Measurements from ENCODE around the gene NAP1L5.

The NAP1L5 gene

DNA sequence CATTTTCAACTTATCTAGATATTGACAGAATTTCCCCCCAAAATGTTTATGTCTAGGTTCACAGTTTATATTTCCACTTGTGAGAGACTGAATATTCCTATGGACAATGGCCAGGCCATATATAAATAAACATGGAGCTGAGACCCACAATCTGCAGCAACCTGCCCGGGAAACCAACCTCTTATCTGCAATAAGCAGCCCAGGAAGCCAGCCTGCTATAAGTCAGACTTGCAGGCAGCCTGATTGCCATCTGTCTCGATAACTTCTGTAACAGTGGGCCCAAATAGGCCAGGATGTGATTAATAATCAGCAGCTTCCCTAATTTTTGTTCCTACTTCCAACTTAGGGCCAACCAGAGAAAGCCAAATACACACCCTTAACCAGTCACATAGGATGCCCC is 5.2 kb upstream of the NAP1L5 start:
- Histone ChIP-seq H3K27ac (ENCODE audit: low read length) (no peak overlapping the region), H3K36me3 (ENCODE audit: control insufficient read depth in 2 of 2, insufficient read depth in 2 of 2, low read length in 2 of 2) (peaks cover 8 to 11% of the 10 kb centered on the region in 2 donors), H3K27me3 (ENCODE audit: control insufficient read depth in 1 of 2, insufficient read depth in 2 of 2, low read length in 2 of 2) (no peaks in the 10 kb centered on the region), H3K4me3 (ENCODE audit: low read length in 2 of 2) (no peak overlapping the region), H3K4me1 (ENCODE audit: control insufficient read depth, insufficient read depth, low read length) (peaks cover 11% of the 10 kb centered on the region), H3K9me3 (ENCODE audit: control insufficient read depth in 2 of 2, low read length in 2 of 2) (no peaks in the 10 kb centered on the region), H3K9ac (ENCODE audit: low read length in 2 of 2) (no peak overlapping the region)

DNA sequence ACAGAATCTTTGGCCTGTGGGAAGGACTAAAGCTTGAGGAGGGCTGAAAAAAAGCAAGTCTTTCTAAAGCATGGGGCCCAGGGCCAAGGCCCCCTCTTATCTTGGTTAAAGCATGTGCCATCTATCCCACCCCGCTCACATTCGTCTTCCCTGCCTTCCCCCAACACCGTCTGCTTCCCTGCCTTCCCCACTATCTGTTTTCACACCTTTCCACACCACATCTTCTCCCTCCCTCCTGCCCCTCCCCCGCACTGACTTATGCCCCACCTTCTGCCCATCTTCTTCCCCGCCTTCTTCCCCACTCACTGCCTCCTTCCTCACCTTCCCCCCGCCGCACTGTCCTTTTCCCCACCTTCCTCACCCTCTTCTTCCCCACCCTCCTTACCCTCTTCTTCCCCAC is 890 bp upstream of the NAP1L5 start:
- Histone ChIP-seq H3K4me3 (ENCODE audit: low read length in 2 of 2) (no peak overlapping the region), H3K4me1 (ENCODE audit: control insufficient read depth, insufficient read depth, low read length) (no peaks in the 10 kb centered on the region), H3K9me3 (ENCODE audit: control insufficient read depth in 2 of 2, low read length in 2 of 2) (no peaks in the 10 kb centered on the region), H3K36me3 (ENCODE audit: control insufficient read depth in 2 of 2, insufficient read depth in 2 of 2, low read length in 2 of 2) (peaks cover under 1 to 3% of the 10 kb centered on the region in 2 donors), H3K9ac (ENCODE audit: low read length in 2 of 2) (no peak overlapping the region), H3K27me3 (ENCODE audit: control insufficient read depth in 1 of 2, insufficient read depth in 2 of 2, low read length in 2 of 2) (no peaks in the 10 kb centered on the region), H3K27ac (ENCODE audit: low read length) (no peak overlapping the region)

DNA sequence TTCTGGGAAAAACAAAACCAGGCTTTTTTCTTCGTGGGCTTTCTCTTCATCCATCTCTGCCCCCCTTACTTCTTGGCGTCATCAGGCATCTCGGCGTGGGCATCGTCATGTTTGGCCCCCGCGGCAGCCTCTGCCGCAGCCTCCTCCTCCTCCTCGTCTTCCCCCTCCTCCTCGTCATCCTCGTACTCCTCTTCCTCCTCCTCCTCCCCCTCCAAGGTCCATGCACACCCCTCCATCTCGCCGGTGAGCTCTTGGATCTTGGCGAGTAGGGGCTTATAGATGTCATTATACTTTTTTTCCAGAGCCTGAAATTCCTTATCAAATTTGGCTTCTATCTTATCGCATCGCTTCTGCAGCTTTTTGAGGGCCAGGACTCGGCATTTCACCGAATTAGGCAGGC is 488 bp downstream of the NAP1L5 start:
- no peaks in the 10 kb centered on the region for H3K9me3 ChIP-seq (ENCODE audit: control insufficient read depth in 2 of 2, low read length in 2 of 2)
- H3K9ac ChIP-seq (ENCODE audit: low read length in 2 of 2) = peak overlapping the region; percentile 75 to 79
- H3K4me3 ChIP-seq (ENCODE audit: low read length in 2 of 2) = peak overlapping the region; percentile 78 to 85
- H3K27me3 ChIP-seq (ENCODE audit: control insufficient read depth in 1 of 2, insufficient read depth in 2 of 2, low read length in 2 of 2) = no peaks in the 10 kb centered on the region
- H3K27ac ChIP-seq (ENCODE audit: low read length) = peak overlapping the region; percentile 62
- H3K36me3 ChIP-seq (ENCODE audit: control insufficient read depth in 2 of 2, insufficient read depth in 2 of 2, low read length in 2 of 2) = no peaks in the 10 kb centered on the region
- H3K4me1 ChIP-seq (ENCODE audit: control insufficient read depth, insufficient read depth, low read length) = no peaks in the 10 kb centered on the region

DNA sequence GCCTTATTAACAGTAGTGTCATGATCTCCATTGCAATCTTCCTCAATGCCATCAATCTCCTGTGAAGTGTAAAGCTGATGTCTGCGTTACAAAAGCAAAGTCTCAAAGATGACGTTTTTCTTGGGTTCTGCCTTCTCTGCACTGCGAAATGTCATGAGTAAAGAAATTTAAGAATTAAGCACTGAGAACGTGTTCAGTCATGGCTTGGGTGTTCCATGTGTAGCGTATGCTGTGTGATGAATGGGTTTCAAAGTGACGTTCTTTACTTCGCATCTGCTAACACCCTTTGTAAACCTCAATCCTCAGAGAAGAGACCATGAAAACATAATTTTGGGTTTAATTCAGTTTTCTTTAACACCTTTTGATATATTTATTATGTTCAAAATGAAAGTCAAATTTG is 999 bp downstream of the NAP1L5 start:
- Histone ChIP-seq H3K9me3 (ENCODE audit: control insufficient read depth in 2 of 2, low read length in 2 of 2) (no peaks in the 10 kb centered on the region), H3K36me3 (ENCODE audit: control insufficient read depth in 2 of 2, insufficient read depth in 2 of 2, low read length in 2 of 2) (no peaks in the 10 kb centered on the region), H3K4me3 (ENCODE audit: low read length in 2 of 2) (peak overlapping the region; percentile 78 to 85), H3K4me1 (ENCODE audit: control insufficient read depth, insufficient read depth, low read length) (no peaks in the 10 kb centered on the region), H3K9ac (ENCODE audit: low read length in 2 of 2) (peak overlapping the region in 1 of 2 donors; percentile 79), H3K27me3 (ENCODE audit: control insufficient read depth in 1 of 2, insufficient read depth in 2 of 2, low read length in 2 of 2) (no peaks in the 10 kb centered on the region), H3K27ac (ENCODE audit: low read length) (no peak overlapping the region)

DNA sequence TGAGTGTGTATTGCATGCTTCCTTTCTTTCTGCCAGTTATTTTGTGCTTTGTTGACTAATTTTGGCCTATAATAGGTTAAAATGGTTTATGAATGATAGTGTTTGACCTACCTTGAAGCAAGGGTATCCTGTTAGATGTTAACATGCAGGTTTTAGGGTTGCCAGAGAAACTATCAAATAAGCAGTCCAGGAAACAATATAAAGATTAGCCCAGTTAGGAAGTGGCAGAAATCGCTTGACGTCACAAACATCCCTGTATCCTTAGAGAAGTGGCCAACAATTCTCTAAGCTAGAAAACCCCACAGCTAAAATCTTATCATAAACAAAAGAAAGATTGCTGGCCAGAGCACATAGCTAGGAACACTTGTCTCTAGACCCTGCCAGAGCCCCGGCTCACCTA is 3.8 kb downstream of the NAP1L5 start:
- Histone ChIP-seq H3K4me1 (ENCODE audit: control insufficient read depth, insufficient read depth, low read length) (no peaks in the 10 kb centered on the region), H3K4me3 (ENCODE audit: low read length in 2 of 2) (no peak overlapping the region), H3K36me3 (ENCODE audit: control insufficient read depth in 2 of 2, insufficient read depth in 2 of 2, low read length in 2 of 2) (no peaks in the 10 kb centered on the region), H3K27me3 (ENCODE audit: control insufficient read depth in 1 of 2, insufficient read depth in 2 of 2, low read length in 2 of 2) (no peaks in the 10 kb centered on the region), H3K9me3 (ENCODE audit: control insufficient read depth in 2 of 2, low read length in 2 of 2) (no peaks in the 10 kb centered on the region), H3K9ac (ENCODE audit: low read length in 2 of 2) (no peak overlapping the region), H3K27ac (ENCODE audit: low read length) (no peak overlapping the region)

DNA sequence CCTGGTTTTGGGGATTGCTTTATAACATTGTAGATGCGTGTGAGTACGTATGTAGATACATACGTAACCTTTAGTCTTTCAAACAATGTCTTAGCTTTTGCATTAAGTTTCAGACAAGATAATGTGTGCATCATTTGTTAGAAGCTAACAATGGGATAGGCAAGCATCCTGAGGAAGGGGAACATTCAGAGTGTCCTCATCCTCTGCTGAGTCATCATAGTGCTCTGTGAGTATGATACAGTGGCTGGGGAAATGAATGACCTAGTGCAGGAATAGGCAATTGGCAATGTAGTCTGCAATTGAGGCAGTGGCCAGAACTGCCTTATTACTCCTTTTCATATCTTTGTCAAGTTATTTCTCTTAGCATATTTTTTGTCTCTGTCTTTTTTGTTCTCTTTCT is 7.3 kb downstream of the NAP1L5 start:
- Histone ChIP-seq H3K4me3 (ENCODE audit: low read length in 2 of 2) (no peak overlapping the region), H3K9me3 (ENCODE audit: control insufficient read depth in 2 of 2, low read length in 2 of 2) (no peaks in the 10 kb centered on the region), H3K4me1 (ENCODE audit: control insufficient read depth, insufficient read depth, low read length) (no peaks in the 10 kb centered on the region), H3K27ac (ENCODE audit: low read length) (no peak overlapping the region), H3K36me3 (ENCODE audit: control insufficient read depth in 2 of 2, insufficient read depth in 2 of 2, low read length in 2 of 2) (peaks cover 5 to 8% of the 10 kb centered on the region in 2 donors), H3K9ac (ENCODE audit: low read length in 2 of 2) (no peak overlapping the region), H3K27me3 (ENCODE audit: control insufficient read depth in 1 of 2, insufficient read depth in 2 of 2, low read length in 2 of 2) (no peaks in the 10 kb centered on the region)

DNA sequence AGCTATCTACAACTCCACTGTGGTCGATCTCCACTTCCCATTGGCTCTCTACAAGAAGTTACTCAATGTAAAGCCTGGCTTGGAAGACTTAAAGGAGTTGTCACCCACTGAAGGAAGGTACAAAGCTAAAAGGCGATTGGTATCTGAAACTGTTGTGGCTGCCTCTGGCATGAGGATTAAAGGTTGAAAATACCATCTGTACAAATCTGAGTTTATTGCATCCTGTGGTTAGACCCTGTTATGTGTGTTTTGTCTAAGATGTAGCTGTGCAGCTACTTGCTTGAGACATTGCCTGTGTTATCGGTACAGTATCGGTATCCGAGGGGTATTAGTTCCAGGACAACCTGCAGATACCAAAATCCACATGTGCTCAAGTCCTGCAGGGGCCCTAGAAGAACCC is 16.4 kb downstream of the NAP1L5 start:
- Histone ChIP-seq H3K27ac (ENCODE audit: low read length) (no peak overlapping the region), H3K36me3 (ENCODE audit: control insufficient read depth in 2 of 2, insufficient read depth in 2 of 2, low read length in 2 of 2) (peaks cover 12 to 22% of the 10 kb centered on the region in 2 donors), H3K9me3 (ENCODE audit: control insufficient read depth in 2 of 2, low read length in 2 of 2) (no peaks in the 10 kb centered on the region), H3K4me1 (ENCODE audit: control insufficient read depth, insufficient read depth, low read length) (no peaks in the 10 kb centered on the region), H3K4me3 (ENCODE audit: low read length in 2 of 2) (no peak overlapping the region), H3K9ac (ENCODE audit: low read length in 2 of 2) (no peak overlapping the region), H3K27me3 (ENCODE audit: control insufficient read depth in 1 of 2, insufficient read depth in 2 of 2, low read length in 2 of 2) (no peaks in the 10 kb centered on the region)

DNA sequence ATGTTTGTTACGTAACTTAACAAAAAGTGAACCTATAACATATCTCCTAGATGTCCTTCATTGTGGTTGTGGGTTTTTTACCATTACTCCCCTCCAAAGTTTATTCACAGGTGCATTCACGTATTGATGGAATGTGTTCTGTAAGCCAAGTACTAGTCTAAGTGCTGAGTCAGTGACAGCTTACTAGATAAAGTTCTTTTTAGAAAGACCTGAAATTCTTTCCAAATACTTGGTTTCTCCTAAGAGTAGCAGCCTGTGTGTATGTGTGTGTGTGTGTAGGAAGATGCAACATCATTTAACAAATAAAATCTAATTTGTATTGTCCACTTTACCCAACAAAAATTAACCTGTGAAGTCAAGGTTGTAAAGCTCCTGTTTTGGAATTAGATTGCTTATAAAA is 22.1 kb downstream of the NAP1L5 start:
- no peak overlapping the region for H3K9ac ChIP-seq (ENCODE audit: low read length in 2 of 2)
- H3K4me1 ChIP-seq (ENCODE audit: control insufficient read depth, insufficient read depth, low read length) = no peaks in the 10 kb centered on the region
- H3K27ac ChIP-seq (ENCODE audit: low read length) = no peak overlapping the region
- H3K27me3 ChIP-seq (ENCODE audit: control insufficient read depth in 1 of 2, insufficient read depth in 2 of 2, low read length in 2 of 2) = no peaks in the 10 kb centered on the region
- H3K4me3 ChIP-seq (ENCODE audit: low read length in 2 of 2) = no peak overlapping the region
- H3K9me3 ChIP-seq (ENCODE audit: control insufficient read depth in 2 of 2, low read length in 2 of 2) = no peaks in the 10 kb centered on the region
- H3K36me3 ChIP-seq (ENCODE audit: control insufficient read depth in 2 of 2, insufficient read depth in 2 of 2, low read length in 2 of 2) = peaks cover 10 to 21% of the 10 kb centered on the region in 2 donors

DNA sequence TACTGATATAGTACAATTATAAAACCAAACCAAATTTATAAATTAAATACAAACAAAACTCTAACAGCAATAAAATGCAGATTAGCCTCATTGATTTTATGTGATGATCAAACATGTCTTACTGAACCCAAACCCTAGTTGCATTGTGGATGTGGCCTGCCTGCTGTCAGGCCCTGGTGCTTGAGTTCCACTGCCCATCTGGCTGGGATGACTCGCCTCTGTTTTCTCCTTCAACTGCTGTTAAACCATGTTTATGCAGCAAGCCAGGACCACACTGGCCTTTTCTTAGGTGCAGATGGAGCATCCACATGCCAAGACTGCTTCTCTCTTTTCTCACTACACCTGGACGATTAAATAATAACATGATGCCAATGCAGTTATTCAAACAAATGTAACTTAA is 22.6 kb downstream of the NAP1L5 start:
- H3K9ac ChIP-seq (ENCODE audit: low read length in 2 of 2) = no peak overlapping the region

DNA sequence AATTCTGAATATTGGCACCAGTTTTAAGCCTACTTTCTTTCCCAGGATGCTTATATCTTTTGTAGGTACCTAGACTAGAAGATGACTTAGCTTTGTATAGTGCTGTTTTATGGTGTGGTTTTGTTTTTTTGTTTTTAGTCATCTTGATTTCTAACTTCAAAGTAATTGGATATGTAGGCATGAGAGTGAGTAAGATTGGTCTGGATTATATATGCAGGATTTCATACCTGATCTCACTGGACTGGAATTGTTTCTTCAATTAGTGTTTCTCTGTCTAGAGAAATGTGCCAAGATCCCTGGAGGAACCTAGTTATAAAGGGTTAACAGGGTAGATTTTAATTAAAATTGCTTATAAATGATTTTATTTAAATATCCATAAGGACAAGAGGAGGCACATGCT is 23.1 kb downstream of the NAP1L5 start:
- no peak overlapping the region for H3K9ac ChIP-seq (ENCODE audit: low read length in 2 of 2)
- no peaks in the 10 kb centered on the region for H3K27me3 ChIP-seq (ENCODE audit: control insufficient read depth in 1 of 2, insufficient read depth in 2 of 2, low read length in 2 of 2)
- no peak overlapping the region for H3K27ac ChIP-seq (ENCODE audit: low read length)
- no peak overlapping the region for H3K4me3 ChIP-seq (ENCODE audit: low read length in 2 of 2)
- no peaks in the 10 kb centered on the region for H3K9me3 ChIP-seq (ENCODE audit: control insufficient read depth in 2 of 2, low read length in 2 of 2)
- no peaks in the 10 kb centered on the region for H3K4me1 ChIP-seq (ENCODE audit: control insufficient read depth, insufficient read depth, low read length)
- peaks cover 16 to 25% of the 10 kb centered on the region in 2 donors for H3K36me3 ChIP-seq (ENCODE audit: control insufficient read depth in 2 of 2, insufficient read depth in 2 of 2, low read length in 2 of 2)

More for the DNA sequence above, 22.6 kb downstream of the NAP1L5 start:
- H3K27me3 ChIP-seq (ENCODE audit: control insufficient read depth in 1 of 2, insufficient read depth in 2 of 2, low read length in 2 of 2) = no peaks in the 10 kb centered on the region
- H3K4me1 ChIP-seq (ENCODE audit: control insufficient read depth, insufficient read depth, low read length) = no peaks in the 10 kb centered on the region
- H3K36me3 ChIP-seq (ENCODE audit: control insufficient read depth in 2 of 2, insufficient read depth in 2 of 2, low read length in 2 of 2) = peaks cover 14 to 24% of the 10 kb centered on the region in 2 donors
- H3K27ac ChIP-seq (ENCODE audit: low read length) = no peak overlapping the region
- H3K4me3 ChIP-seq (ENCODE audit: low read length in 2 of 2) = no peak overlapping the region
- H3K9me3 ChIP-seq (ENCODE audit: control insufficient read depth in 2 of 2, low read length in 2 of 2) = no peaks in the 10 kb centered on the region

DNA sequence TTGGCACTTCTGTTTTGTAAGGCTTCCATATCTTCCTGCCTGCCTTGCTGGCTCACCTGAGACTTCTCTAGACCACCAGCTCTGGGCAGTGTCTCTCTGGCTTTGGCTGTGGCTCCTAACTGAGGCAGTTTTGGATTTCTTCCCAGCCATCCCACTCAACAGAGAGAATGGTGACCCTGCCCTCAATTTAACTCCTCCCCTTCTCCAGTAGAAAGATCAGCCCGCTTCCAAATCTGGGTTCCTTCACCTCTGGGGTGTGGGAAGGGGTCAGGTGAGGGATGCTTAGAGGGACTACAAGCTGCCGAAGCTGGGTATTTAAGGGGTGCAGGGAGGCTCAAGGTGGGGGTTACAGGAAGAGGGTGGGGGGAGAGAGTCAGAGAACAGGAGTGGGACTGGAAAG is 23.7 kb downstream of the NAP1L5 start:
- Histone ChIP-seq H3K4me1 (ENCODE audit: control insufficient read depth, insufficient read depth, low read length) (no peaks in the 10 kb centered on the region), H3K9ac (ENCODE audit: low read length in 2 of 2) (no peak overlapping the region), H3K4me3 (ENCODE audit: low read length in 2 of 2) (no peak overlapping the region), H3K27me3 (ENCODE audit: control insufficient read depth in 1 of 2, insufficient read depth in 2 of 2, low read length in 2 of 2) (no peaks in the 10 kb centered on the region), H3K36me3 (ENCODE audit: control insufficient read depth in 2 of 2, insufficient read depth in 2 of 2, low read length in 2 of 2) (peaks cover 20 to 26% of the 10 kb centered on the region in 2 donors), H3K9me3 (ENCODE audit: control insufficient read depth in 2 of 2, low read length in 2 of 2) (no peaks in the 10 kb centered on the region), H3K27ac (ENCODE audit: low read length) (no peak overlapping the region)

All from stomach smooth muscle (tissue), 2 donors.